Stimulated activated naive CD4-positive, alpha-beta T cell (primary cell): ENCODE results near the gene SLC22A1.
"Not testable (repeated sequence)": the region's sequence is repeated elsewhere in the genome, so short reads cannot be mapped to it uniquely, and the experiment has no call there.

Experiments
- DNase-seq, 6 experiments: peaks; one replicate each; lab custom pipeline; 2025; lab: John Stamatoyannopoulos, UW

SLC22A1 gene

DNA sequence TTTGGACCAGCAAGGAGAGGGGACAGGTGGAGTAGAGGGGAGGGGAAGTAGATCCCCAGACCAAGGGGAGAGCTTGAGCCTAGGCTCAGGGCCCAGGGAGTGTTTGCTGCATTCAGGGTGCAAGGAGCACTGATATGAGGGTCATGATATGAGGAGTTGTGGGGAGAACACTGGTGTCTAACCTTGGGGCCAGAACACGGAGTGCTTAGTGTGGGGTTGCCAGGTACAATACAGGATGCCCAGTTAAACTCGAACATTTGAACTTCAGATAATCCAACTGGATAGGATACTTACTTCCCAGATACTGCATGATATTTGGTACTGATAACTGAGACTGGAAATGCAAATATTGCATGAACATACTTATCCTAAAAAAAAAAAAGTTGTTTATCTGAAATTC, 2.4 kb downstream of the SLC22A1 start:
- DNase-seq, result no peak

DNA sequence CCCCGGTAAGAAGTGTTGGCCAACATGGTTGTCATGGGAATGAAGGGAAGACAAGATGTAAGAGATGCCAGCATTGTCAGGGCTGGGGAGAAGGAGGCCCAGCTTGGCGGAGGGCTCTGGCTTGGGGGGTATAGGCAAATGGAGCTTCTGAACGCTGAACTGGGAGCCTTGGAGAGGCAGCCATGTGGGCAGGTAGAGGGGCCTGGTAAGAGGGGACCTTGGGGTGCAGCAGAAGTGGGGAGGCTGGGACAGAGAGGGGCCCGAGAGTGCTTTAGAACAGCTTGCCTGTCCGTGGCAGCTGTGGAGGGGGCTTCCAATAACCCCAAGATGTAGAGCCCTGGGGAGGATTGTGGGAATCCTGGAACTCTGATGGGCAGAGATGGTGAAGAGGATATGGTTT, 3.0 kb downstream of the SLC22A1 start:
- no peak for DNase-seq

DNA sequence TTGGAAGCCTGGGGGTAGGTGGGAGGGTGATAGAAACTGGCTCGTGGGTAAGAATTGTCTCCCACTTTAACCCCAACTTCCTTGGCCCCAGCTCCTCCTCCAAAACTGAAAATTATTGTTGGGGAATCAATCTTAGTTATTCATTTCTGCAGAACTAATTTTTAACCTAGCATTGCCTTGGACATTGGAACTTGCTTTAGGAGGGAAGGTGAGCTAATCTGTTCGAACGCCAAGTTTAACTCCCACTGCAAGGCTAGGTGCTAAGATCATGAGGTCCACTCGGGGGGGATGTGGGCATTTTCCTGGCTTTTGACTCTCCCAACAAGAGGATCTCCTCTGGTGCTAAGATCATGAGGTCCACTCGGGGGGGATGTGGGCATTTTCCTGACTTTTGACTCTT, 3.5 kb downstream of the SLC22A1 start:
- DNase-seq, result not testable (repeated sequence)

DNA sequence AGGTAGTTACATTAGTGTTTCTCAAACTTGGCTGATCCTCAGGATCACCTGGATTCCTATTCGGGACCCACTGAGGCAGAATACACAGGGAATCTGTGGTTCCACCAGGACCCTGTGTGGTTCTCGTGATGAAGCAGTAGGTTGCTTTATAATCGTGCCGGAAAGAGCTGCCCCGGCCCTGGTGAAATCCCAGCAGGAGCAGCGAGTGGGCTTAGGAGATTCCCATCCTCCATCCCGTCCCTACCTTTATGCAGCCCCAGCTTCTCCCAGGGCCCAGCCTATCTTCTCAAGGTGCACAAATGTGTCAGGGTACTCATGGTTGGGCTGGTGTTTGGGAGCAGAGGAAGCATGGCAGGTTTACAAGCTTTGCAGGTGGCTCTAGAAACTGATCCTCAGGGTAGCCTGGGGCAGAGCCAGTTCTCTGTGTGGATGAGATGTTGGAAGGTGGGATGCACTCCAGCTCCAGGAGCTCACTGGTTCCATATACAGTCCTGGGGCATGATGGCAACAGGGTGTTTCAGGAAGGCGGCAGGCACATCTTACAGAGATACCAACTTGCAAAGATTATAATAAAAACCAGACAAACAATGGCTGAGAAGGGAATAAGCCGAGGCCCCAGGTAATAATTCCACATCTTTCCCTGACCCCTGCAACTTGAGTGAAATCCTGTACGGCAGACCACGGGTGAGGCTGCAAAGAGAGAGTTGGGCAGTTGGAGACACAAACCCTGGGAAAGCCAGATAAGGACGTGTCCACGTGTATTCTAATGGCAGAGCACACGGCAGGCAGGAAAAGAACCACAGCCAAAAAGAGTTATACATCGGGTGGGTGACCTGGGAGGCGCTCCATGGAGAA, 5.9 kb downstream of the SLC22A1 start:
- DNase-seq, result no peak

DNA sequence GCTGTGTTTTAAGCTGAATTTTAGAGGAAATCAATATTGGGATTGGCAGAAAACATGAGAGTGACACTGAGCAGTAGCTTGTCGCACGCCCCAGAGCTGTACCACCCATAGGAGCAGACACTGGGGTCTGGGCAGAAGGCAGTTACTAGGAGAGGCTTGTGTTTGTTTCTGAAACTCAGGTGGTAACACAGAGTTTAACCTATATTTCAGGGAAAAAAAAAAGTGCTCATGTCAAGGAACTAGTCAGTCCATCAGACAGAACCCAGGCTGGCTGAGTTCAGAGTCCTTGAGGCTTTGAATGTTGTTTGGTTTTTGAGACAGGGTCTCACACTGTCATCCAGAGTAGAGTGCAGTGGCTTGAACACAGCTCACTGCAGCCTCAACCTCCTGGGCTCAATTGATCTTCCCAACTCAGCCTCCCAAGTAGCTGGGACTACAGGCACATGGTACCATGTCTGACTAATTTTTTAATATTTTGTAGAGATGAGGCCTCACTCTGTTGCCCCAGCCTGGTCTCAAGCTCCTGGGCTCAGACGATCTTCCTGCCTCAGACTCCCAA, 6.6 kb downstream of the SLC22A1 start:
- no peak for DNase-seq

DNA sequence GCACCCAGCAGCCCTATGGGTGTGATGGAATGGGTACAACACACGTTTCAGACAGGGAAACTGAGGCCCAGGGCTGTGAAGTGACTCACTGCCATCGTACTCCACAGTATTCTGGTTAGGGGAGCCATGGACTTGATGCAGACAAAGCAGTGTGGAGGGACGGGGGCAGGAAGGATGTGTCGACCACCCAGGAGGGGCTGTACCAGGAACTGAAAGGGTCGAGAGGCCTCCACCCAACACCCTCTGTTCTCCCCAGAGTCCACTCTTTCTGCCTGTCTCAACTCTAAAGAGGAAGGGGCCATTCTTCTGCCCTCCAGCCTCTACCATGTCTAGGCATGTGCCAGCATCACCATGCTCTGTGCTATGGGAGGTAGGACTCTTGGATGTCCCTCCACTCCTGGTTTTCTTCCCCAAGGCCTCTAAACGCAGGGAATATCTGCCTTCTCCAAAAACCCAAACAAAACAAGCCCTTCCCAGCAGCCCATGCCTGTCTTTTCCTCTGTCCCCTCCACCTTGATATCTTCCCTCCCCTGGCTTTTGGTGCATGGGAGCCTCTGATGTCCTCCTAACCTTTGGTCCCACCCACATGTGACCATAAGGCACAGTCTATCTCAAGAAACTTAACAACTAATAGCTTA, 7.4 kb downstream of the SLC22A1 start:
- no peak for DNase-seq

DNA sequence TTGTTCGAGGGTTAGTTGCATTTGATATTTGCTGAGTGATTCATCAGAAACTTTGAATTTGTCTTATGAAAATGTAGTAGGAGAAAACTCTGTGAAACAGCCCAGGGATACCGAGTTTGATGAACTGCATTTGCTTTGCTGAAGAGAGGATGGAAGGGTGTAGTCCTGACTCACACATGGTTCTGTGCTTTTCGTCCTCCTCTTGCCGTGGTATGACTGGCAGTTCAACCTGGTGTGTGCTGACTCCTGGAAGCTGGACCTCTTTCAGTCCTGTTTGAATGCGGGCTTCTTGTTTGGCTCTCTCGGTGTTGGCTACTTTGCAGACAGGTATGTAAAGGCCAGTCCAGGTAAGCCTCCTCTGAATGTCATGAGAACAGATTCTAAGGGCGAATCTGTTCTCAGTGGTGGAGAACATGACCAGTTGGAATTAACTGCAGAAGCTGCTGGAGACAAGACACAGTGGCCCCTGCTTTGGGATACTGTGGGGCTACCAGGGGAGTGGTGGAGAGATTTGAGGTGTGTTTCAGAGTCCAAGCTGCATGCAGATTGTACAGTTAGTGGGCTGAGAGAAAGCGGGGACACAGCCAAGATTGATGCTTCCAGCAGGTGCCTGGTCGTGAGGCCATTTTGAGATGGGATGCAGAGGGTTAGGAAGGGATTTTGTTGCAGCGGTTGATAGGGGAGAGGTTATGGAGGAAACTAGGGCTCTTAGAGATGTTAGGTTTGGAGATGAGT, 8.4 kb downstream of the SLC22A1 start:
- no peak for DNase-seq

DNA sequence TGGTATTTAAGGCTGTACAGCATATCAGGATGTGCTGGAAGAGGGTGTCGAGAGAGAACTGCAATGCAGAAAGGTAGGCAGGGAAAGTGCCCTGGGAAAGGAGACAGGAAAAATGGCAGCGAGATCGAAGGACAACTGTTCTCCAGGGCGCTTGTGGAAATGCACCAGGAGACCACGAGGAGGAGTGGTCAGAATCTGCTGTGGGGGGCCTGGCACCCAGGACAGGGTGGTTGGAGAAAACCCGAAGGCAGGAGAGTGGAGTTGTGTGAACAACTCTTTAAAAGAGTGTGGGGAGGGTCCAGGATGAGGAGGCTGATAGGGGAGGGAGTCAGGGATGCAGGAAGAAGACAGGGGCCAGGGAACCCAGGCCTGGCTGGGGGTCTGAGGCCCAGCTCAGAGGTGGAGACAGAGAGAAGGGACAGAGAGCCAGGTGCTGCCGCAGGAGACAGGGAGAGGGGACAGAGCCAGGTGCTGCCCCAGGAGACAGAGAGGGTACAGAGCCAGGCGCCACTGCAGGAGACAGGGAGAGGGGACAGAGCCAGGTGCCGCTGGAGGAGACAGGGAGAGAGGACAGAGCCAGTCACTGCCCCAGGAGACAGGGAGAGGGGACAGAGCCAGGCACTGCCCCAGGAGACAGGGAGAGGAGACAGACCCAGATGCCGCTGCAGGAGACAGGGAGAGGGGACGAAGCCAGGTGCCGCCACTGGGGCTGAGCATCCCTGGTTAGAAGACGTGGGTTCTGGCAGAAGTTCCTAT, 9.3 kb downstream of the SLC22A1 start:
- no peak for DNase-seq

DNA sequence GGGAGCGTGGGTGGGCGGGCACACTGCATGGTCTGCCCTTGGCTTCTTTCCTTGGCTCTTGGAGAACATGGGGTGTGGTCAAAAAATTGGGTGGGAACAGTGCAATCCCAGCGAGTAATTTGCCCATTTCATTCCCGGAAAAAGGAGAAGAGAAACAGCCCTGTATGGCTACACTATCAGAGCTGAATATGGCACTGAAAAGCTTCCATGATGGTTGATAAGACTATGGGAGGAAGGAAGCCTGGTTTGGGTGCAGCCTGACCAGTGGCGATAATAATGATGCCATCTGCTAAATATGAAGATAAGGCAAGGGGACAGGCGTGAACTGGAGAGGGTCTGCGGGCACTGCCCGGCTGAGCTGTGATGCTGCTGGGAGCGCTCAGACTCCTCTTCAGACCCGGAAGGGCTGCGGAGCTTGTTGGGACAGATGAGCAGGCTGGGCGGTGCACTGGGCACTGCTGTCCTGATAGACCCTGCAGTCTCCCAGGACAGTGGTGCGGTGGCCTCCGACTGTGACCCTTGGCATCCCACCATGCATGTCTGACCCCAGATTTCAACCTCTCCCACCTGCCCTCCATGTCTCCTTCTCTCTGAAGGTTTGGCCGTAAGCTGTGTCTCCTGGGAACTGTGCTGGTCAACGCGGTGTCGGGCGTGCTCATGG, 10.2 kb downstream of the SLC22A1 start:
- DNase-seq, result no peak

DNA sequence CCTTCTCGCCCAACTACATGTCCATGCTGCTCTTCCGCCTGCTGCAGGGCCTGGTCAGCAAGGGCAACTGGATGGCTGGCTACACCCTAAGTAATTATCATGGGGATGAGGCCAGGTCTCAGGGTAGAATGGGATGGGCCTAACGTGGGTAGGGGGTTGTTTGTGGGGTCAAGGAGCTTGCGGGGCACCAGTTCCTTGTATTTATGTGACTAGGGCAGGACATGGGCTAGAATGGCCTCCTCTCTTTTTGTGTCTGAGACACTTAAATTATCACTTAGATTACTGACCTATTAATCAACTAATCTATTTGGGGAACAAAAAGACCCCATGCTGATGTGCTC, 10.7 kb downstream of the SLC22A1 start:
- DNase-seq, result no peak

DNA sequence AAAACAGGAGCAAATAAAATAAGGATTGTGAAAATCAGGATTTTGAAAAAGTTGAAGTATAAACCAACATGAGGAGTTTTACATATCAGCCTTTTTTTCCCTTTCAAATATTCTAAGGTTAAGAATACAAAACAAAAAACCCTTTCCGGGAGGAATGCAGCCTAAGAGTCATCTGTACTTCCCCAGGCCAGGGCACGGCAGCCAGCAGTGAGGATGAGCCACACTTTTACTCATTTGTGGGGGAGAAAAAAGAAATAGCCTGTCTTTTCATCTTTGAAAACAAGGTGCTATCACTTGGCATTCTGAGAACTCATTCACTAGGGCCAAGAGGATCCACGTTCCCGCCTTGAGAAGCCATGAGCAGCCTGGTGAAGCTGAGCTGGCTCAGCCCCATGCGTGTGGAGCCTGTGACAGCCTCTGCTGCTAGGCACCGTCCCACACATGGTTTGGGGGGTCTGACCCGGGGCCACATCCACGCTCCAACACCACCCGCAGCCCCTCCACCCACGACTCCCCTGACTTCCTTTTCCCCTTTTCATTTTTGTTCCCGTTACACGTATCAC, 11.2 kb downstream of the SLC22A1 start:
- no peak for DNase-seq

DNA sequence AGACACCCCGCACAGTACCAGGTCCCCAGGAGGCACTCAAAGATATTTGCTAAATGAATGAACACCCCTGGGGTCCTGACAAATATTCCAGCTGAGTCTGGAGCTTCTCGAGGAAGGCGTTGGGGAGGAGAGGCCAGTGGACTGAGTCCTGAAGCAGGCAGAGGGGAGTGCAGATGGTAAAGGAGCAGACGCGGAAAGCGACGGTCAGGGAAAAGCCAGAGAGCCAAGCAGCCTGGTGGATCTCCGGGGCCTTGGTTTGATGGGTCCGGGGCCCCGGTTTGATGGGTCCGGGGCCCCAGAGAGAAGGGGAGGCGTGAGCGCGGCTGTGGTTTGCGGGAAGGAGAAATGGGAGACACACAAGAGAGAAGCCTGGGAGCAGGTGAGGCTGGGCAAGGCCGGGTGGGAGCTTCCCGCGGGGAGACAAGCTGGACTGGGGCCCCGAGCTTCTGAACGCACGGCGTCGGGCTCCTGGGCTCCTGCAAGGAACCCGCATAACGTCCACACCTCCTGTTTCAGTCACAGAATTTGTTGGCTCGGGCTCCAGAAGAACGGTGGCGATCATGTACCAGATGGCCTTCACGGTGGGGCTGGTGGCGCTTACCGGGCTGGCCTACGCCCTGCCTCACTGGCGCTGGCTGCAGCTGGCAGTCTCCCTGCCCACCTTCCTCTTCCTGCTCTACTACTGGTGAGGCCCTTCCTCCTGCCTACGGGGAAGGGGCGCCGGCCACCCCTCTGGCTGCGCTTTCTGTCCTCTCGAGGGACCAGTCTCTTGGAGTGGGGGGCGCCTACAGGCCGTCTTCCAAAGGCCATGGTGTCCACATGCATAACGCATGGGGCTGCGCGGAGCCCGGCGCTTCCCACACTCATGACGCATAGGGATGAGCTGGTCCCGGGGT, 12.1 kb downstream of the SLC22A1 start:
- DNase-seq, result no peak

DNA sequence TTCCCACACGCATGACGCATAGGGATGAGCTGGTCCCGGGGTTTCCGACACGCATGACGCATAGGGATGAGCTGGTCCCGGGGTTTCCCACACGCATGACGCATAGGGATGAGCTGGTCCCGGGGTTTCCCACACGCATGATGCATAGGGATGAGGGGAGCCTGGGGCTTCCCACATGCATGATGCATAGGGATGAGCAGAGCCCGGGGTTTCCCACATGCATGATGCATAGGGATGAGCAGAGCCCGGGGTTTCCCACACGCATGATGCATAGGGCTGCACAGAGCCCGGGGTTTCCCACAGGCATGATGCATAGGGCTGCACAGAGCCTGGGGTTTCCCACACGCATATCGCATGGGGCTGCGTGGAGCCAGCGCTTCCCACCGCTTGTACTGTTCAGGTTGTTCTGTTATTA, 12.7 kb downstream of the SLC22A1 start:
- DNase-seq, result not testable (repeated sequence)

DNA sequence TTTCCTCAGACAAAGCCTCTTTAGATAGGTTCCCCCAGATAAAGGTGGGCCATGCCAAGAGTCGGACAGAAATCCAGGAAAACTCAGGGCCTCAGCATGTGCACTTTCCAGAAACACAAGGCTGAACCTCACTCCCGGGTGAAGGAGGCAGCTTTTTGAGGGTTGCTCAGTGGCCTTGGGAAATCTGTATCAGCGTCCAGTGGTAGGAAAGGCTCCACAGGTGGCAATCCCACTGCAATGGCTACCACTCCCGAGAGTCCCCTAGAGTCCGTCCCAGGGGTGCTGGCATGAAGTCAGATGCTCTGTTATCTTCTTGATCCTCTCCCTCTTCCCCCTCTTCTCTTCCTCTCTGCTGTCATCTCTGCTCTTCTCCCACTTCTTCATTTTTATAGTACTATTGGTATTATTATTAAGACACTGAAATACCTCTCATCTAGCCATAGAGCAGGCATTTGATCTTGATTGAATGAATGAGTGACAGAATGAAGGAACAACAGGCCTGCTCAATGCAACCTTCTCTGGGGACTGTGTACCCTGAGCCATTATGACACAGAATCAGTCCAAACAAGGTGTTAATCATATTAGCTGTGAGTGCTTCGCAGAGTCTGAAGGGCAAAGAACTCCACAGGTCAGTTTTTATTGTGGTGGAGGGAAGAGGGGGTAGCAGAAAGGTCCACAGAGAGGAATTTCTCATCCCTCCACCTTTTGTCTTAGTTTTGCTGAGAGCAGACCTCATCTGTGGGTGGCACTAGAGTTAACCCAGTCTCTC, 13.3 kb downstream of the SLC22A1 start:
- no peak for DNase-seq

DNA sequence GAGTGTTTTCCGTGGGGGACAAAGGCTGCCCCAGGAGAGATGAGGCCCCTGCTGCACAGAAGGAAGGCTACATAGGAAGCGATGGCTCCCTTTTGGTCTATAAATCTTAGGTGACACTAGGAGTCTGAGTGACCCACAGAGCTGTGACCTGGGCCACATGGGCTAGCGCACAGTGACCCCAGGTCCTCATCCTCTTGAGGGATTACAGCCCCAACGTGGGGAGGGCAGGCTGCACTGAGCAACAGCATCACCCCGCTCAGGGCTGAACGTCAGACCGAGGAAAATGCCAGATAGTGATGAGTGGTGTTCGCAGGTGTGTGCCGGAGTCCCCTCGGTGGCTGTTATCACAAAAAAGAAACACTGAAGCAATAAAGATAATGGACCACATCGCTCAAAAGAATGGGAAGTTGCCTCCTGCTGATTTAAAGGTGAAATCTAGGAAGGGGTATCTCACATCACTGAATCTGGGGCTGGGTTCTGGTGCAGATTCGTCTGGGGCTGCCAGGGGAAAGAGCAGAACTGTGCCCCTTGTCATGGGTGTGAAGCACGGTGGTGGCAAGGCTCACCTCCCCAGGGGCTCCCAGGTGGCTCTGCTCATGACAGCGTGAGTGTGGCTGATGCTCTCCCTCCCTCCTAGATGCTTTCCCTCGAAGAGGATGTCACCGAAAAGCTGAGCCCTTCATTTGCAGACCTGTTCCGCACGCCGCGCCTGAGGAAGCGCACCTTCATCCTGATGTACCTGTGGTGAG, 14.5 kb downstream of the SLC22A1 start:
- DNase-seq, result no peak

DNA sequence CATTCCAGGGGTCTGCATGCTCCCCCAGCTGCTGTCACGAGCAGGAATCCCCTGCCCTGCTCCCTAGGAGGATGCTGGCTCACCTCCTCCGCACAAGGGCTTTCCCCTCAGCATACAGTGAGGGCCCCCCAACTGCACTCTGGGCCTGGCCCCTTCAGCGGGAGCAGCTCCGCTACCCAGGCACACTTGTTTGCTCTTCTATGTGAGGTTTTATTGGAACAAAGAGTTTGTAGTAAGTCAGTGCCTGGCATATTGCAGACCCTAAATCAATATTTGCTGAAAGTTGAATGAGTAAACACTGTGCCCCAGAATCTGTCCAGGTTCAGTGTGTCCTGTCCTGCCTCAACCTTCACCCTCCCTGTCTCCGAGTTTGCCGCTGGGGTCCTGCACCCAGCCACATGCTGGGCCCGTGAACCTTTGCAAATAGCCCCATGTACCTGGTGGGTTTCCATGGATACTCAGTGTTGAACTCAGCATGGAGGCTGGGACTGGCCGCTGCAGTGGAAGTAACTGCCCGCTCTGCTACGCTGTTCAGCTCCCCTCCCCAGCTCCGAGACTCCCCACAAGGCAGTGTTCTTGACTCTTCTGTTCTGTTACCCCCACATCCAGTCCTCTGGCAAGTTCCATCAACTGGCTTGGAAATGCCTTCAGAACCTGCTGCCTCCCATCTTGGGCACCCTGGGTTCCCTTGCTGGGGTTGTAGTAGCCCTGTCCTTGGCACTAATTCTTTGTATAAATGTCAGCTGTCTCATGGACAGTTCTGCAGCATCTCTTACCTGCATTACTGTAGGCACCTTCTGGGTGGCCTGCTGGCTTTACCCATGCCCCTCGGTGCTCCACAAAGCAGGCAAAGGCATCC, 15.7 kb downstream of the SLC22A1 start:
- no peak for DNase-seq

DNA sequence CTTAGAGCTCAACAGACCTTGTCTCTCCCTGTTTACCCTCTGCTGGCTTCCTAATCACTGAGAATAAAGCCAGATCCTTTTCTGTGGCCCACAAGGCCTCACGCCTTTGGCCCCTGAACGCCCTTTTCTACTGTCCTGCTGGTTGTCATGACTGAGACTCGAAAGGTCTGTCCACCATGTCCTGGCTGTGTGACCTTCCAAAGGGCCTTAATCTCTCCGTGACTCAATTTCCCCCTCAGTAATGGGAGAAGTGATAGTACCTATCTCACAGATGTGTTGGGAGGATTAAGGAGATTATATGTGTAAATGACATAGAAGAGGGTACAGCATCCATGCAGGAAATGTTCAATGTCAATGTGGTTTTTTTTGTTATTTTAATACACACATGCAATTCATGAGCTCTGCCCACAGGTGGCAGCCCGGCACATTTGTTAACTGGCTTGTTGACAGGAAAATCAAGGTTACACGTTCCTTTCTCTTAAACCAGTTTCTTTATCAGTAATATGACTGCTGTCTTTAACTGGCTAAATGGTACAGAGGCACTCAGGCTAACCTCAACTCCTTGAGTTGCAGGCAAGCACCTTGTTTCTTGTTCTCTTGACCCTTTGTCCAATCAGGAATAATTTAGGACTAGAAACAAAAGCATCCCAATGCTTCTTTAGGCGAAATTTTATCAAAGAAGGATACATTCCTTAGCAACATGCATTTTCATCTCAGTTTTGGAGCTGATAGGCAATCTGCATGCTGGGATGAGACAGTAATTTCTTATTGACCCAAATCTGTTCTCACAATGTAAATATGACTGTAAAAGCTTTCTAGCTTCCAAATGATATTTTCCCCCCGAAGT, 16.6 kb downstream of the SLC22A1 start:
- peak; percentile 18 to 72 (median 30) for DNase-seq
